BJ (cell line): Measurements from ENCODE around the gene ECT2. TPM values are rescaled to one million over a fixed set of nuclear protein-coding genes. Genes with fewer than 3 reads are reported as not detected.

ENCODE experiments used
- CTCF ChIA-PET: fragments of 350-600 bp; formaldehyde crosslinking; extraction: SDS; loops from one replicate; lab custom pipeline; 2021; ENCODE audit warnings: antibody characterized with exemption, inconsistent platforms; lab: Yijun Ruan, JAX
- POLR2A ChIA-PET: fragments of 300-600 bp; sonication (Branson Sonifier 250); formaldehyde crosslinking; extraction: SDS; loops from one replicate; lab custom pipeline; 2021; ENCODE audit warnings: antibody characterized with exemption; lab: Charles Lee
- DNase-seq: peaks from one replicate; pipeline ENCODE4 v3.0.0-alpha.2; 2011; ENCODE audit warnings: low read depth
- H3K27me3 ChIP-seq: 2 replicates; pipeline ENCODE4 v1.6.0; 2011; ENCODE audit warnings: low read length; ENCODE audit not compliant: control insufficient read depth, insufficient read depth
- H3K36me3 ChIP-seq: 2 replicates; pipeline ENCODE4 v1.5.1; 2011; ENCODE audit warnings: low read length; ENCODE audit not compliant: control insufficient read depth, insufficient read depth
- H3K4me3 ChIP-seq: 2 replicates; pipeline ENCODE4 v1.5.1; 2011; ENCODE audit warnings: low read depth, mild to moderate bottlenecking, control low read depth, low read length
- polyA plus RNA-seq: library from polyadenylated mRNA; depleted of rRNA; stranded (reverse); fragments of >200 nt; gene quantifications from 2 replicates; pipeline ENCODE4 v1.2.3, GENCODE V29; 2011; rRNA removed
- small RNA-seq: library from RNA; depleted of rRNA; stranded (forward); fragments of <200 nt; gene quantifications from one replicate; pipeline ENCODE3, GENCODE V24; 2012; ENCODE audit warnings: low replicate concordance, low read depth; ENCODE audit not compliant: insufficient read length
- TF ChIP-seq, protein P1 (sequence below): IDR thresholded peaks from 2 replicates; pipeline ENCODE4 v1.5.1; 2011; ENCODE audit warnings: low read depth, mild to moderate bottlenecking, control low read depth, inconsistent platforms, low read length, moderate library complexity; ENCODE audit not compliant: insufficient read depth

ECT2 gene
- polyA plus RNA-seq, 1 experiment: 15.3 TPM

GRCh38 chr3:172868582-172869200, 118.2 kb downstream of the ECT2 start:
- 0 out of 2 replicates have a peak, but pooled peaks cover 1% of the 10 kb centered on the region for H3K27me3 ChIP-seq
- DNase-seq: no peak
- no peak overlapping the region for H3K4me3 ChIP-seq
- CTCF ChIA-PET: no interaction called here
- POLR2A ChIA-PET: no interaction called here
- TF ChIP-seq, protein P1, sequence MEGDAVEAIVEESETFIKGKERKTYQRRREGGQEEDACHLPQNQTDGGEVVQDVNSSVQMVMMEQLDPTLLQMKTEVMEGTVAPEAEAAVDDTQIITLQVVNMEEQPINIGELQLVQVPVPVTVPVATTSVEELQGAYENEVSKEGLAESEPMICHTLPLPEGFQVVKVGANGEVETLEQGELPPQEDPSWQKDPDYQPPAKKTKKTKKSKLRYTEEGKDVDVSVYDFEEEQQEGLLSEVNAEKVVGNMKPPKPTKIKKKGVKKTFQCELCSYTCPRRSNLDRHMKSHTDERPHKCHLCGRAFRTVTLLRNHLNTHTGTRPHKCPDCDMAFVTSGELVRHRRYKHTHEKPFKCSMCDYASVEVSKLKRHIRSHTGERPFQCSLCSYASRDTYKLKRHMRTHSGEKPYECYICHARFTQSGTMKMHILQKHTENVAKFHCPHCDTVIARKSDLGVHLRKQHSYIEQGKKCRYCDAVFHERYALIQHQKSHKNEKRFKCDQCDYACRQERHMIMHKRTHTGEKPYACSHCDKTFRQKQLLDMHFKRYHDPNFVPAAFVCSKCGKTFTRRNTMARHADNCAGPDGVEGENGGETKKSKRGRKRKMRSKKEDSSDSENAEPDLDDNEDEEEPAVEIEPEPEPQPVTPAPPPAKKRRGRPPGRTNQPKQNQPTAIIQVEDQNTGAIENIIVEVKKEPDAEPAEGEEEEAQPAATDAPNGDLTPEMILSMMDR: no peak
- H3K36me3 ChIP-seq: no peaks in the 10 kb centered on the region

- TF ChIP-seq, protein P1: no peak
- Histone ChIP-seq H3K36me3 (no peaks in the 10 kb centered on the region), H3K4me3 (no peak overlapping the region), H3K27me3 (0 out of 2 replicates have a peak, but pooled peaks cover 1% of the 10 kb centered on the region)
- ChIA-PET POLR2A (no interaction called here), CTCF (no interaction called here)
- DNase-seq: peak; percentile 21
Measured at GRCh38 chr3:172869368-172869771, 118.8 kb downstream of the ECT2 start.

GRCh38 chr3:172869784-172870518, 119.4 kb downstream of the ECT2 start:
- H3K27me3 ChIP-seq: 0 out of 2 replicates have a peak, but pooled peaks cover 1% of the 10 kb centered on the region
- H3K4me3 ChIP-seq: no peak overlapping the region
- no peak for DNase-seq
- POLR2A ChIA-PET: no interaction called here
- no peaks in the 10 kb centered on the region for H3K36me3 ChIP-seq
- TF ChIP-seq, protein P1: no peak
- CTCF ChIA-PET: no interaction called here

Small RNA genes within 50 kb of the gene (small RNA-seq; reads per million reads assigned to genes)
- not detected for gene AC108667.1
- gene RF00139: not detected
- gene RNU4-4P: not detected
- gene RNU6-547P: not detected

Other genes with a start within 250 kb of the ECT2 start
- gene TNFSF10, start 227.3 kb upstream of the ECT2 start, polyA plus RNA-seq: 0.17 TPM in 1 of 2 replicates, not detected in the other
- 14.8 and 17.8 TPM in 2 replicates for gene NCEH1, start 39.7 kb upstream of the ECT2 start, polyA plus RNA-seq